ENCODE results near the gene DPEP2NB.

- TF ChIP-seq, protein P1, sequence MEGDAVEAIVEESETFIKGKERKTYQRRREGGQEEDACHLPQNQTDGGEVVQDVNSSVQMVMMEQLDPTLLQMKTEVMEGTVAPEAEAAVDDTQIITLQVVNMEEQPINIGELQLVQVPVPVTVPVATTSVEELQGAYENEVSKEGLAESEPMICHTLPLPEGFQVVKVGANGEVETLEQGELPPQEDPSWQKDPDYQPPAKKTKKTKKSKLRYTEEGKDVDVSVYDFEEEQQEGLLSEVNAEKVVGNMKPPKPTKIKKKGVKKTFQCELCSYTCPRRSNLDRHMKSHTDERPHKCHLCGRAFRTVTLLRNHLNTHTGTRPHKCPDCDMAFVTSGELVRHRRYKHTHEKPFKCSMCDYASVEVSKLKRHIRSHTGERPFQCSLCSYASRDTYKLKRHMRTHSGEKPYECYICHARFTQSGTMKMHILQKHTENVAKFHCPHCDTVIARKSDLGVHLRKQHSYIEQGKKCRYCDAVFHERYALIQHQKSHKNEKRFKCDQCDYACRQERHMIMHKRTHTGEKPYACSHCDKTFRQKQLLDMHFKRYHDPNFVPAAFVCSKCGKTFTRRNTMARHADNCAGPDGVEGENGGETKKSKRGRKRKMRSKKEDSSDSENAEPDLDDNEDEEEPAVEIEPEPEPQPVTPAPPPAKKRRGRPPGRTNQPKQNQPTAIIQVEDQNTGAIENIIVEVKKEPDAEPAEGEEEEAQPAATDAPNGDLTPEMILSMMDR (IDR thresholded peaks at IDR 0.05), result no peak
- TF ChIP-seq EP300 (IDR thresholded peaks at IDR 0.05), result no peak
Measured at GRCh38 chr16:68013440-68013839, 2.3 kb downstream of the DPEP2NB start.

All from ovary (tissue), 3 donors.